GM19372 (cell line): Measurements from ENCODE around the gene AP3S2.
A peak's percentile ranks its signal among the peaks of the same experiment; 100 is the strongest.
"Not testable (repeated sequence)": the region's sequence is repeated elsewhere in the genome, so short reads cannot be mapped to it uniquely, and the experiment has no call there.

Experiments used
- ATAC-seq: cut with Tn5 transposase; IDR thresholded peaks from one replicate; pipeline ENCODE4 v1.9.1; 2021; ENCODE audit warnings: mild to moderate bottlenecking, low read depth, moderate library complexity; ENCODE audit not compliant: unreplicated experiment

The AP3S2 gene

DNA sequence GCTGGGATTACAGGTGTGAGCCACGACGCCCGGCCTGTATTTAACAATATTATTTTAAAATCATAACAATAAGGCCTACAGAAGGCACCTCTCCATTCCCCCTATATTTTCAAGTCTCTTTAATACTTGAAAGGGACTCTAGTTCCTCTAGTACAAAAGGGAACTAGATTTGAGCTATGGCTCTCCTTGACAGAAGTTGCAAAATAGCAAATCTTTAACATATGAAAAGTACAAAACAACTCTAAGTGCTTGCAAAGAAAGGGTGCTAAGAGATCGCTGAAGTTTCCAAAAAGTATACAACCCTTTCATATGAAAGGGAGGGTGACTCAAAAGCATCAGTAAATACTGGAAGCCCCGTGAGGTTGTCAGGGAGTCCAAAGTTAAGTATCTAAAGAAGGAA is 23.8 kb downstream of the AP3S2 start:
- ATAC-seq: no peak

DNA sequence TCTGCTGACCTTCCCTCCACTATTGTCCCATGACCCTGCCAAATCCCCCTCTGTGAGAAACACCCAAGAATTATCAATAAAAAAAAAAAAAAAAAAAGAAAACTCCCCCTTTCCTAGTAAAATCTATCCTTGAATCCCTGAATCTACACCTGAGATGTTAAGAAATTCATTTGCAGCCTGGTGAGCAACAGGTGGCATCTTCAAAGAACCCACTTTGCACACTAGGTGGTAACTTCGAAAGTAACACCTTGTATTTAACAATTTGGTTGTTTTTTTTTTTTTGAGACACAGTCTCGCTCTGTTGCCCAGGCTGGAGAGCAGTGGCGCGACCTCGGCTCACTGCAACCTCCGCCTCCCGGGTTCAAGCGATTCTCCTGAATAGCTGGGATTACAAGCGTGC is 24.3 kb downstream of the AP3S2 start:
- ATAC-seq: not testable (repeated sequence)

DNA sequence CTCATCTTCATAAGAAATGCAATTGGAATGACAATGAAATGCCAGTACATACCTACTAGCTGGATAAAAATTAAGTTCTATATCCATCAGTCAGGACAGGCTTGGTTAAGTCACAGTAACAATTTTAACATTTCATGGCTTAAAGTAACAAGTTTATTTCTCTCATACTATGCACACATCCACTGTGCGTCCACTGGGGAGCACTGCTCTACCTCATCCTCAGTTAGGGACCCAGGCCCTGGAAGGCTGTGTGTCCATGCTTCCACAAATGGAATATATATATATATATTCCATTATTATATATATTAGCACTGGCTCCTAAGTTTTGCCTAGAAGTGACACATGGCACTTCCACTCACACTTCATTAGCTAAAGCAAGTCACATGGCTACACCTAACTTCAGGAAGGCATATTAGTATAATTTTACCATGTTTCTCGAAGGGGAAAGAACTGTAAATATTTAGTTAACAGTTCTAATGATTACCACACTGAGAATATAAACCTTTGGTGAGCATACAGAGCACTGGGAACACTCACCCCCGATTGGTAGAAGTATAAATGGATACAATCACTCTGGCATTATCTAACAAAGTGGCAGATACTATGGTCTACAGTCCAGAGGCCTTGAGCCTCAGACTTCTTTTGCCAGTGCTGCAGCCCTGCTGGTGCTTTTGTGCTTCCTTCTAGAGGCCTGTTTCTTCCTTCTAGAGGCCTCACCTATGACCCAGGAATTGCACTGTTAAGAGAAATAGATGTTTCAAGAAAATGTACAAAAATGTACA is 28.6 kb downstream of the AP3S2 start:
- ATAC-seq: no peak

DNA sequence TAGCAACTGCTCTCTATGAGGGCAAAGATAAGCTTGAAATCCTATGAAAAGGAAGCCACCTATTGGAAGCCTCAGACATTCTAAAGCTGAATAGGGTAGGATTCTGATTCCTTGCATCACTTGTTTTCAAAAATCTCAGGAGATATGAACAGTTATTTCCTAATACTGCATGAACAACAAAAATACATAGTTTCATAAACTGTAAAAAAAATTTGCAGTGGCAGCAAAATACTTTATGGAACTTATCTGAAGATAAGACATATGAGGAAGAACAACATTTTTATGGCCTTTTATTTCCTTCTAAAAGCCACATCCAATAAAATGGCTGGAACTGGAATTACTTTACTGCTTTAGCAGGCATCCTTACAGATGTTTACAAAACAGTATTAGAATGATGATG is 29.9 kb downstream of the AP3S2 start:
- no peak for ATAC-seq

DNA sequence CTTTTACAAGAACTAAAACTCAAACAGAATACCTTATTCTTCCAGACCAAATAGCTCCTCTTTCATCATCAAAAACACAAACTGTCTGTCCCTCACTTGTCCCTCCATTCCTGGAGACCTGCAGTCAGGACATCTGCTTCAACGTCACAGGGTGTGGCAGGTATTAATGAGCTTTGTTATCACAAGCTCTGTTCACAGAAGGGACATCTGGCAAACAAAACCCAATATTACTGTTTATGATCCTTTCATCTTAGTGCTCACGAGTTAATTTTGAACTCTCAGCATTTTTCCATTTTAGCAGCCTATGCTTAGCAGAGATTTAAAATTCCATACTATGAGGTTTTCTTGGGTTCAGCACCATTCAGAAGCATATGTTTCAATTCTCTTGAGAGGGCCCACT is 32.9 kb downstream of the AP3S2 start:
- ATAC-seq: no peak

DNA sequence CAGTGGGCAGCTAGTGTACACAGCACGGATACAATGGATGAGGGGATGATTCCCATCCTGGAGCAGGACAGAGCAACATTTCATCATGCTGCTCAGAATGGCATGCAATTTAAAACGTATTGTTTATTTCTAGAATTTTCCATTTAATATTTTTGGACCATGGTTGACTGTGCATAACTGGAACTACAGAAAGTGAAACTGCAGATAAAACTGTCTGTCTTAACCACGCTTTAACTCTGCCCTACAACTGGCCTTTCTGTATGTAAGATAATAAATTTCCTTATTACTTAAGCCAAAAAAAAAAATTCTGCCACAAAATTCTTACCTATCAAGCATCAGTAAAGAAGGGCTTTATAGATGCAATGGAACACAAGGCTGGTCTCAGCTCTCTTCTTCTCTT is 33.4 kb downstream of the AP3S2 start:
- no peak for ATAC-seq

DNA sequence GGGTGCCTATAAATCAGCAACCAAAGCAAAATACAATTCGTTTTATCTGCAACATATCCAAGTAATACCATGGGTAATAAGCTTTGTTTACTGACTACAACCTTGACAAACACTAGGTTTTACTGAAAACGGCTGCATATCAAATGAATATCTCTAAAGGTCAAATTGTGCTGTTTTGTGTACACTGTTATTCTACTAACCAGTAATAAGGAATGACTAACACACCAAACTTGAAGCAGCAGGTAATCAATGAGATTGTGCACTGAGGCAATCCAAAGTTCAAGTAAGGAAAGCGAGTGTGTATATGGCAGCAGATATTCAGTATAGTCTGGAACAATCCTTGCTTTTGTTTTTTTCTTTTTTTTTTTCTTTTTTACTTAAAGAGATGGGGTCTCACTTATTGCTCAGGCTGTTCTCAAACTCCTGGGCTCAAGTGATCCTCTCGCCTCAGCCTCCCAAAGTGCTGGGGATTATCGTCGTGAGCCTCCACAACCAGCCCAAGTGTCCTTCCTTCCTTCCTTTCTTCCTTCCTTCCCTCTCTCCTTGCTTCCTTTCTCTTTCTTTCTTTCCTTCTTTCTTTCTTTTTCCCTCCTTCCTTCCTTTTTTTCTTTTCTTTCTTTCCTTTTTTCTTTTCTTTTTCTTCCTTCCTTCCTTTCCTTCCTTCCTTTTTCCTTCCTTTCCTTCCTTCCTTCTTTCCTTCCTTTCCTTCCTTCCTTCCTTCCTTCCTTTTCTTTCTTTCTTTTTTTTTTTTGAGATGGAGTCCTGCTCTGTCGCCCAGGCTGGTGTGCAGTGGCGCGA is 34.9 kb downstream of the AP3S2 start:
- no peak for ATAC-seq

DNA sequence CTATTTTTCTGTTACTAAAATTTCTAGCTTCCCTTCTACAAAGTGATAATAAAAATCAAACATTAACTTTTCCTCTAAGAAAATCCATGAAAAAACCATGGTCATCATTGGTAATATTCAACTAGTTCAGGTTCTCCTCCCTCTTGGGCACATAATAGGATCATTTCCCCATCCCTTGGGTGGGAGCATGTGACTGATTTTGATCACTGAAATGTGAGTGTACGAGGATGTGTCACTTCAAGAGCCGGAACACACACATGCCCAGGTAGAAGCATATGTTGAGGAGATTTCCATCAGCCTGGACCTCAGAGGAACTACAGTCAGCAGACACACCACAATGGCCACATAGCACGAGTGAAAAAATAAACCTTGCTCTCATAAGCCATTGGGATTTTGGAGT is 36.1 kb downstream of the AP3S2 start:
- no peak for ATAC-seq

DNA sequence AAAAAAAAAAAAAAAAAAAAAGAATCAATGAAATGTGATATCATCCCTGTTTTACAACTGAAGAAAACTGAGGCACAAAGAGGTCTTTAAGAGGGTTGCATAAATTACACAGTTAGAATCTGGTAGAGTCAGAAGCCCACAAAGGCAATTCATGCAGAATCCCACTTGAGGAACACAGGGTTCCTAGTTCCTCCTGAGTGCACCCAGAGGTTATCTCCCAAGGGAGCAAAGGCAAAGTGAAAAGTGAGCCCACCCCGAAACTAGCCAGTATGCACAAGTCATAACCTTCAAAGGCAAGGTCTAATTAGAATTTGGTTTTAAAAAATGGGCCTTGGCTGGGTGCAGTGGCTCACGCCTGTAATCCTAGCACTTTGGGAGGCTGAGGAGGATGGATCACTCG is 37.8 kb downstream of the AP3S2 start:
- no peak for ATAC-seq

DNA sequence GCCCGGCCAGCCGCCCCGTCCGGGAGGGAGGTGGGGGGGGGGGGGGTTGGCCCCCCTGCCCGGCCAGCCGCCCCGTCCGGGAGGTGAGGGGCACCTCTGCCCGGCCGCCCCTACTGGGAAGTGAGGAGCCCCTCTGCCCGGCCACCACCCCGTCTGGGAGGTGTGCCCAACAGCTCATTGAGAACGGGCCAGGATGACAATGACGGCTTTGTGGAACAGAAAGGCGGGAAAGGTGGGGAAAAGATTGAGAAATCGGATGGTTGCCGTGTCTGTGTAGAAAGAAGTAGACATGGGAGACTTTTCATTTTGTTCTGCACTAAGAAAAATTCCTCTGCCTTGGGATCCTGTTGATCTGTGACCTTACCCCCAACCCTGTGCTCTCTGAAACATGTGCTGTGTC is 38.9 kb downstream of the AP3S2 start:
- ATAC-seq: not testable (repeated sequence)

DNA sequence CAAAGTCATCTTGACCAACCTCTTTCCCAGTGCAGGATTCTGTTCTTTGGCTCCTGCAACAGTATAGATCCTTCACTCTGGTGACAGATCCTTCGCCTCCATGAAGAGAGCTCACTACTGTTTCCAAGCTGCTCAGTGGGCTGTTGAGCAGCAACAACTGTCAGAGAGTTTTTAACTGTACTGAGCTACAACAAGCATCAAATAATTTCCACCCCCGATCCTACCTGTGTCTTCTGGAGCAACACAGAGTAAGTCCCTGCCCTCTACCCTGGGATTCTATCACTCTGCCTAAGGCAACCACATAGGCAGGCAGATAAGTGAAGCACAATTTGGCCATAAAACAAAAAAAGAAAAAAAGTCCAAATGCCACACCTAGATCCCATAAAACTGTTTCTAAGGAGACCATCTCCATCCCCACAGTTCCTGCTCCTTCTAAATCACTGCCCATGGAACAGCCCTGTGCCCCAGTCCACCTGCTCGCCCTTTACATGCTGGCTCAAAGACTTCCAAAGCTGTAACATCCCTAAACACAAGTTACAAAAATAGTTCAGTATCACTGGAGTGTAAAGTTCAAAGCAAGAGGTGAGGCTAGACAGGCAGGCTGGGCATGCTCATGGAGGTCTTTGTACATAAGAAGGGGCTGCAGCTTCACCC is 41.3 kb downstream of the AP3S2 start:
- no peak for ATAC-seq

DNA sequence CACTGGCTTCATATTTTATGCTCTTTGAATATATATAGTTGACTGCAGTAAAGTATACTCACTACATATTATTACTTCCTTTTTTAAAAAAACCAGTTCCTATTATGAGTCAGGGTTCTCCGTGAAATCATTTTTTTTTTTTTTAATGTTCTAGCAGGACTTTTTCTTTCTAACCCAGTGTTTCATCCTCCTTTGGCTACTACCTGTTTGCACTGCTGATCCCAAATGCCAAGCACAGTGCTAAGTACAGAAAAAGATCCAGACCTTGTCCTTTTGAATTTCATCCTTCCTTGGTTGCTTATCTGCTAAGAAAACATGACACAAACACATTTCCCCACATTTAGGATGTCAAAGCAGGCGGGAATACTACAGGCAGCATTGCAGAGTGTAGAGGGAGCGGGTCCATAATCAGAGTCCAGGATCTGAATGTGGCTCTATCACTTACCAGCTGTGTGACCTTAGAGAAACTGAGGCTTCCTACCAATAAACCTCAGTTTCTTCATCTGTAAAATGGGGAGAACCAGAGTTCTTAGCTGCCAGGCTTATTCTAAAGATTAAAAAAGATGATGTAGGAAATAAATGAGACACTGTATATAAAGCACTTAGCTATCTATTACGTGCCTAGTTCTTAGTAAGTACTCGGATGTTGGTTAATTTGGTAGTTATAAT is 42.0 kb downstream of the AP3S2 start:
- ATAC-seq: peak; percentile 67

DNA sequence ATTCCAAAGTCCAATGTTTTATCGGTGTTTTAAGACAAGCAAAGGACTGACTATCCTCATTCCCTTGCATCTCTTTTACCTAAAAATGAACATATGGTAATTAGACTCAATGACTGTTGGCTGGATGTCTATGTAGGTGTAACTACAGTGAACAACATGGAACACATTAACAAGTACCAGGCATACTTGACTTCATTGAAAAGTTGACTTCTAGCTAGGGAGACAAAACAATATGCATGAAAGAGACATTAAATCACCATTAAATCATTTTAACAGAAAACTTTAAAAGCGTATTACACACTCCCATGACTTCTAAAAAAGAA is 44.9 kb downstream of the AP3S2 start:
- ATAC-seq: no peak

DNA sequence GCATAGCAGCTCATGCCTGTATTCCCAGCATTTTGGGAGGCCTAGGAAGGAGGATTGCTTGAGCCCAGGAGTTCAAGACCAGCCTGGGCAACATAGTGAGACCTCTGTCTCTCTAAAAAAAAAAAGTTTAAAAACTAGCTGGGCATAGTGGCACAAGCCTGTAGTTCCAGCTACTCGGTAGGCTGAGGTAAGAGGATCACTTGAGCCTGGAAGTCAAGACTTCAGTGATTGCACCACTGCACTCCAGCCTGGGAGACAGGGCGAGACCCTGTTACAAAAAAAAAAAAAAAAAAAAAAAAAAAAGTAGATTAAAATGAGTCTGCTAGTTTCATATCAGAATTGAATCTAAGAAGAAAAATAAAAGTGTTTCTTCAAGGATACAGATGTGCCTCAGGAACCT is 46.7 kb downstream of the AP3S2 start:
- no peak for ATAC-seq

DNA sequence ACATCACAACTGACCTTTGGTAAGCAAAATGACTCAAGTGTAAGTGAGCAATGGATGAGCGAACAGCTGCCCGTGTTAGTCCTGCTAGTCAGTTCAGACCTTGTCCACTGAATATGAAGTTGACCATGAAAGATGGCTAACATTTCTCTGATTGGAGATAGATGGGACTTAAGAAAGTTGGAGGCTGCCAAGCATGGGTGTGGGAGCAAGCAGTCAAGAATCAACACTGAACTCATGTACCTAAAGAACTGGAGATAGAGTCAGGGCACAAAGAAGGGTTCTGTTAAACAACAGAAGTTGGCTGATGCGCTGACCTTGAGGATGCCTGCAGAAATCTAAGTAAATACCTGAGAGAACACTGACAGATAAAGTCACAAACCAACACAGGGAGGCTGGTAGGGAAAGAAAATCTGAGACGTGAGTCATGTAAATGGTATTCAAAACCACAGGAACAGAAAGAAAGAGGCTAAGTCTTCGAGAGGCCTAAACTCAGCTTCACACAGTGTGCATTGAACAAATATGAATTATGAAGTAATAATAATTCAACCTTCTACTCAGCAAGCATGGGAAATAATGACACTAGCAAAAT is 48.4 kb downstream of the AP3S2 start:
- ATAC-seq: no peak

DNA sequence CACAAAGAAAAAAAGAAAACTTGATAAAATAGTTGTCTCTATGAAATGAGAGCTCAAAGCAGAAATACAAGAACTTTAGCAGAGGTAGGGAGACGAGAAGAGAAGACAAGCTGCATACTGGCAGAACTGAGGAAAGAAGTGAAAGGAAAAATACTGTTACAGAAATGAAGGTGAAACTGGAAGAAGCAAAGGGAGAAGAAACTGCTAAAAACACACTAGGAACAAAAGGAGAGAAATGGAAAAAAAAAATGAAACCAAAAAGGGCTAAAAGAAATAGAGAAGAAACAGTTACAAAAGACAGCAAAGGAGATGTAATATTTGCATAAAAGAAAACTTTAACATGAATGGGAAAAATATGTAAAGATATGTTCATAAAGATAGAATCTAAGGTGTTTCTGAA is 51.8 kb downstream of the AP3S2 start:
- no peak for ATAC-seq

DNA sequence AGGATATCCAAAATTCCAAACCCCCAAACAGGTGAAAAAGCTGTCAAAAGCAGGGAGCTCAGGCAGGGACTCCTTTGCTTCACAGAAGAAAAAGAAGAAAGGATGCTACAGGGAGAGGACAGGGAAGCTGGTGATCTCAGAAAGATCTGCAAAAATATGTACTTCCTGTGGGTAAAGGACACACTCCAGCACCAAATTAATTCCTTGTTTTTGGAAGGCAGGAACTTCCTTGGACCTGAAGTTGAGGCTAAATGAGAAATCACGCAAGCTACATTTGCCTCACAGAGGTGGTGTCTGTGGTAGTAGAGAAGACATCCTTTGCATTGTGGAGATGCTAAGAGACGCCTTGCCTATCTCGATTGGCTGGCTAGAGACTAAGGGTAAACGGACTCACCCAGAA is 52.5 kb downstream of the AP3S2 start:
- no peak for ATAC-seq

DNA sequence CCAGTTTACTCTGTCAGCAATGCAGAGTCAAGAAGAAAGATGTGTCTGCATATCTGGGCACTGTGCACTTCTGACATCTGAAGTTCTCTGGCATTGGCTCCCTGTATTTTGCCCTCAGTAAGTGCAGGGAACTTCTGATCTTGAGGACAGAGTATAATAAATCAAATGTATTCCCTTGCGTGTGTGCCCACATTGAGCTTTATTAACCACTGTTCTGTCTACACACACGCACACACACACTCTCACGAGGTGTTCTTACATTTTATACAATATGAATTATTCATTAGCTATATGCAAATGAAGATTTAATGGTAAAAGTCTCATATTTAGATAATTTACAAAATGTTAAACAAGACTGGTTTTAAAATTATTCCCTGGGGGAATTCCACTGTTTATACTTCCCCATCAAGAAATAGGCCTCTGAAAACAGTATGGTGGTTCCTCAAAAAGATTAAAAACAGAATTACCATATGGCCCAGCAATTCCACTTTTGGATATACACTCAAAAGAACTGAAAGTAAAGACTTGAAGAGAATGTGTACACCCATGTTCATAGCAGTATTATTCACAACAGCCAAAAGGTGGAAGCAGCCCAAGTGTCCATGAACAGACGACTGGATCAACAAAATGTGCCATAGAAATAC is 54.5 kb downstream of the AP3S2 start:
- no peak for ATAC-seq

DNA sequence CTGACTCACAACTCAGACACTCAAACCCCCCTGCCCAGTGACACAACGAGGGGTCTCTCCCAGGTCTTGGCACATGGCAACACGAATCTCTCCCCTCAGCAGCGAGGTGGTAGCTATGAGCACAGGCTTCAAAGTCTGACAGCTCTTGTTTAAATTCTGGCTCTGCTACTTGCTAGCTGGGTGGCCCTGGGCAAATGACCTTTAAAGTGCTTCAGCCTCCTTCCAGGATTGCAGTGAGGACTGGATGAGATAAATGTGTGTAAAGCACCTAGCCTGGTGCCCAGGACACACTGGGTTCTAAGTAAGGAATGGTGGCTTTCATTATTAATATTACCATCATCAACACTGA is 56.0 kb downstream of the AP3S2 start:
- ATAC-seq: no peak

DNA sequence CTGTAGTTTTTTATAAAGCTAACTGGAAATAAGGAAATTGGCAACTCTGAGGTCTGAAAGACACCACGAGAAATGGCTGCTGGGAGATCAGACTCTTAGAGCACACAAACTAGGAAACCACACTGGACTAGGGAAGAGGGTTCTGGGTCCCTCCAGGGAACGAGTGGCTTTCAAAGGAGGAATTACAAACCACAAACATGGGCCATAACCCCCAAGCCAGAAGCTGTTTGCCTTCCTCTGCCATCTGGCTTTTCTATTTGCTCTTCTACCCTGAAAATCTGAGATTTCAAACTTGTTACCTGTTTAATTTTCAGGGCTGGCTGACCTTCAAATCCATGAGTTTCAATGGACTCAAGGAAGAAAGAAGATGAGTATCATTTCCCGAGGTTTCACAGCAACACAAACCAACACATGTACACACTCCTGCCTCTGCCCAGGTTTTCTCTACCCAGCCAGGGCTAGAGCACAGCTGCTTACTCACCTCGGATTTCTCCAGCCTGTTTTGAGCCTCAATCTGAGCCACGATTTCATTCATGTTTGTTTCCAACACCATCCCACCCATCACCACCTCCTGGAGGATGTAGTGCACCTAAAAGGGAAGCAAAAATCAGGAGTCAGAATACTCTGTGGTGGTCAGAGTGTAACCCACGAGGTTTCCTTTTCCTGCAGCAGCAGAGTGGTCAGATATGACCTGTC is 56.5 kb downstream of the AP3S2 start:
- ATAC-seq: no peak
